Natural killer cell (primary cell): Measurements from ENCODE around the gene PGP. TPM values are rescaled to one million over a fixed set of nuclear protein-coding genes. Genes with fewer than 3 reads are reported as not detected.
A peak's percentile ranks its signal among the peaks of the same experiment; 100 is the strongest.

Source experiments
- ATAC-seq, 3 donors: fragments of 150-1000 bp in 2 of 3; fragments of 200-7000 bp in 1 of 3; cut with Tn5 transposase; 1 replicate in 1 of 3; 2 replicates in 2 of 3; pipeline ENCODE4 v1.10.0; 2021; ENCODE audit warnings: mild to moderate bottlenecking in 2 of 3, moderate library complexity in 2 of 3
- DNase-seq, 2 donors: peaks; one replicate each; pipeline versions ENCODE4 v3.0.0 to v3.0.0-alpha.2; 2013 to 2021; ENCODE audit warnings: mixed read lengths in 1 of 2
- H3K27ac ChIP-seq: one replicate; pipeline ENCODE4 v1.5.1; 2013; ENCODE audit warnings: mild to moderate bottlenecking, low read length
- H3K27me3 ChIP-seq: one replicate; pipeline ENCODE4 v1.6.1; 2013; ENCODE audit warnings: low read length; ENCODE audit not compliant: control insufficient read depth, insufficient read depth
- H3K36me3 ChIP-seq: one replicate; pipeline ENCODE4 v1.6.1; 2013; ENCODE audit warnings: low read length; ENCODE audit not compliant: control insufficient read depth, insufficient read depth
- H3K4me1 ChIP-seq: one replicate; pipeline ENCODE4 v1.6.1; 2013; ENCODE audit warnings: low read length; ENCODE audit not compliant: control insufficient read depth, insufficient read depth
- H3K4me3 ChIP-seq: one replicate; pipeline ENCODE4 v1.5.1; 2013; ENCODE audit warnings: low read length
- H3K9me3 ChIP-seq: one replicate; pipeline ENCODE4 v1.6.1; 2013; ENCODE audit warnings: low read length; ENCODE audit not compliant: control insufficient read depth, insufficient read depth
- H3K27ac Mint-ChIP-seq, 2 donors: one replicate each; pipeline ENCODE4 v1.8.0; 2022; ENCODE audit warnings: mild to moderate bottlenecking in 2 of 2, mixed read lengths in 2 of 2, moderate library complexity in 1 of 2
- H3K27me3 Mint-ChIP-seq, 2 donors: one replicate each; pipeline ENCODE4 v1.8.0; 2022; ENCODE audit warnings: low read depth in 2 of 2, mixed read lengths in 2 of 2
- H3K36me3 Mint-ChIP-seq: one replicate; pipeline ENCODE4 v1.8.0; 2022; ENCODE audit warnings: mixed read lengths
- H3K4me1 Mint-ChIP-seq, 2 donors: one replicate each; pipeline ENCODE4 v1.8.0; 2022; ENCODE audit warnings: mixed read lengths in 2 of 2
- H3K4me3 Mint-ChIP-seq: one replicate; pipeline ENCODE4 v1.8.0; 2022; ENCODE audit warnings: mild to moderate bottlenecking, moderate library complexity, mixed read lengths
- H3K9me3 Mint-ChIP-seq, 2 donors: one replicate each; pipeline ENCODE4 v1.8.0; 2022; ENCODE audit warnings: mixed read lengths in 2 of 2
- WGBS: methylation state at CpG from one replicate; pipeline ENCODE4 v1.1.7; 2013; ENCODE audit warnings: missing lambda C conversion rate; ENCODE audit not compliant: insufficient coverage; 5-methylcytosine and 5-hydroxymethylcytosine counted together
- intact Hi-C: fragments of 100-400 bp; cut with micrococcal nuclease; formaldehyde crosslinking; loops from one replicate; pipeline ENCODE4 v1.14.2; 2022
- total RNA-seq, 4 donors: library from RNA; stranded (reverse); fragments of 120-200 nt in 1 of 4; gene quantifications; one replicate each; pipeline versions ENCODE4 v1.2.3 to v1.2.4, GENCODE V29; 2013 to 2022
- TF ChIP-seq, protein P1 (sequence below): fragments of 200-600 bp; IDR thresholded peaks from one replicate; pipeline ENCODE4 v1.8.0; 2022; ENCODE audit warnings: antibody characterized with exemption

Gene PGP
- total RNA-seq, 3 donors from 2014 or later (not counting 1 experiment from before 2014, with no cell fraction given): 9.7 to 12.8 (median 12.4) TPM

- DNase-seq: peak; percentile 96 to 99
- Histone ChIP-seq H3K4me3 (peak within 1 kb of the TSS; percentile 97), H3K27ac (peak within 1 kb of the TSS; percentile 82), H3K9me3 (no peaks in the 10 kb centered on the region), H3K27me3 (no peaks in the 10 kb centered on the region), H3K4me1 (peaks cover 22% of the 10 kb centered on the region), H3K36me3 (peaks cover 7% of the 10 kb centered on the region)
- peak; percentile 97 to 100 (median 97) for ATAC-seq
- Mint-ChIP-seq H3K4me3 (peak within 1 kb of the TSS; percentile 87), H3K4me1 (peaks cover 0 to 24% of the 10 kb centered on the region in 2 donors), H3K36me3 (no peaks in the 10 kb centered on the region), H3K9me3 (no peaks in the 10 kb centered on the region), H3K27me3 (no peaks in the 10 kb centered on the region), H3K27ac (peak within 1 kb of the TSS; percentile 63 to 88)
- intact Hi-C loops: loop anchor here (1.0 to 5.0 kb wide), 2 partner anchors 28 to 44 kb away; partner anchors contain the start of genes ECI1 and RNPS1
- under 1% methylated on average over 82 of the region's 82 CpGs for WGBS
- TF ChIP-seq, protein P1, sequence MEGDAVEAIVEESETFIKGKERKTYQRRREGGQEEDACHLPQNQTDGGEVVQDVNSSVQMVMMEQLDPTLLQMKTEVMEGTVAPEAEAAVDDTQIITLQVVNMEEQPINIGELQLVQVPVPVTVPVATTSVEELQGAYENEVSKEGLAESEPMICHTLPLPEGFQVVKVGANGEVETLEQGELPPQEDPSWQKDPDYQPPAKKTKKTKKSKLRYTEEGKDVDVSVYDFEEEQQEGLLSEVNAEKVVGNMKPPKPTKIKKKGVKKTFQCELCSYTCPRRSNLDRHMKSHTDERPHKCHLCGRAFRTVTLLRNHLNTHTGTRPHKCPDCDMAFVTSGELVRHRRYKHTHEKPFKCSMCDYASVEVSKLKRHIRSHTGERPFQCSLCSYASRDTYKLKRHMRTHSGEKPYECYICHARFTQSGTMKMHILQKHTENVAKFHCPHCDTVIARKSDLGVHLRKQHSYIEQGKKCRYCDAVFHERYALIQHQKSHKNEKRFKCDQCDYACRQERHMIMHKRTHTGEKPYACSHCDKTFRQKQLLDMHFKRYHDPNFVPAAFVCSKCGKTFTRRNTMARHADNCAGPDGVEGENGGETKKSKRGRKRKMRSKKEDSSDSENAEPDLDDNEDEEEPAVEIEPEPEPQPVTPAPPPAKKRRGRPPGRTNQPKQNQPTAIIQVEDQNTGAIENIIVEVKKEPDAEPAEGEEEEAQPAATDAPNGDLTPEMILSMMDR: no peak
Measured at GRCh38 chr16:2223221-2223941, 8.7 kb upstream of the PGP start, which contains the start of gene E4F1. Gene E4F1, plus strand, starts transcription at chr16:2223591. Its CDS starts 23 bp downstream, at chr16:2223614.

- Histone ChIP-seq H3K9me3 (no peaks in the 10 kb centered on the region), H3K27ac (no peak overlapping the region), H3K4me3 (no peak overlapping the region), H3K4me1 (peaks cover 31% of the 10 kb centered on the region), H3K27me3 (no peaks in the 10 kb centered on the region), H3K36me3 (peaks cover 5% of the 10 kb centered on the region)
- Mint-ChIP-seq H3K4me1 (peaks cover 0 to 16% of the 10 kb centered on the region in 2 donors), H3K36me3 (no peaks in the 10 kb centered on the region), H3K27me3 (no peaks in the 10 kb centered on the region), H3K27ac (no peak overlapping the region), H3K9me3 (no peaks in the 10 kb centered on the region), H3K4me3 (peak overlapping the region; percentile 91)
- DNase-seq (no peak), ATAC-seq (no peak)
- intact Hi-C loops: loop anchor here (10.0 kb wide), 1 partner anchor 62 kb away; the partner anchor contains the start of gene TRAF7
- 94% methylated on average over 3 of the region's 4 CpGs for WGBS
- TF ChIP-seq, protein P1: no peak
Measured at GRCh38 chr16:2216330-2216729, 1.7 kb upstream of the PGP start.

- Histone ChIP-seq H3K4me3 (peak overlapping the region; percentile 10), H3K4me1 (peaks cover 31% of the 10 kb centered on the region), H3K27ac (no peak overlapping the region), H3K36me3 (peaks cover 10% of the 10 kb centered on the region), H3K27me3 (no peaks in the 10 kb centered on the region), H3K9me3 (no peaks in the 10 kb centered on the region)
- peak overlapping the region in 1 of 2 donors; percentile 87 for H3K27ac Mint-ChIP-seq
- WGBS: 2% methylated on average over 98 of the region's 98 CpGs
- peak in 1 of 3 donors; percentile 1 for ATAC-seq
- no peaks in the 10 kb centered on the region for H3K36me3 Mint-ChIP-seq
- peaks cover 0 to 16% of the 10 kb centered on the region in 2 donors for H3K4me1 Mint-ChIP-seq
- intact Hi-C loops: loop anchor here (10.0 kb wide), 1 partner anchor 59 kb away; the partner anchor contains the start of gene TRAF7
- no peaks in the 10 kb centered on the region for H3K9me3 Mint-ChIP-seq
- DNase-seq: no peak
- TF ChIP-seq, protein P1: no peak
- H3K4me3 Mint-ChIP-seq: peak overlapping the region; percentile 80
- no peaks in the 10 kb centered on the region for H3K27me3 Mint-ChIP-seq
Measured at GRCh38 chr16:2213817-2214718, 572 bp downstream of the PGP start.
